NK-92 (cell line): ENCODE results near the gene SLIT1.

ENCODE experiments used
- DNase-seq: peaks from one replicate; lab custom pipeline; 2025; ENCODE audit not compliant: unreplicated experiment; lab: John Stamatoyannopoulos, UW

SLIT1 gene

DNA sequence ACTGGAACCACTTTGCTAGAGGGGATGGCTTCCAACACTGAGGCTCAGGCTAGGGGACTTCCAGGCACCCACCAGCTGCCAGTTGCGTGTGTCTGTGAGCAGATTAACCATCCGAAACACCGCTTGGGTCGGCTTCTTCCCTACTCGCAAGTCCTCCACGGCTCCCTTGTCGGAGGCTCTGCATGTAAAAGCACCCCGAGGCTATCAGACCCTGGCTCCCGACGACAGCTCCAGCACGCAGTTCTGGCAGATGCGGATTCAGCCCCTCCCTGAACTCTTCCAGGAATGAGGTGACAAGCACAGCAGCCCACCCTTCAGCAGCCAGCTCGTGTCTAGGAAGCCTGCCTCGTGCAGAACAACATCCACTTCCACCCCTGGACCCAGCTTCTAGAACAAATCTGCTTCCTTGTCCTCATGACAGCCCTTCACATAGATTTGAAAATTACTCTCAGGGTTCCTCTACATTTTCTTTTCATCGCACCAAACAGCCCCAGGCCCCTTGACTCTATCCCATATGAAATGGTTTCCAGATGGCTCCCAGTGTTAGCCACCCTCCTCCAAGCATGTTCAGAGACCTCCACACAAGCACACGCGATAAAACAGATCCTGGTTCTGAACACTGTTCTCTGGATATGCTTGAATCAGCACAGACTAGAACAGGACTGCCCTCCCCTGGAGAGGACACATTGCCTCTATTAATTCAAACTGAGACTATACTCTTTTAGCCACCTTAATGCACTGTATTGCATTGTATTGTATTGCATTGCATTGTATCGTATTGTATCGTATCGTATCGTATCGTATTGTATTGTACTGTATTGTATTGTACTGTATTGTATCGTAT is 44.6 kb downstream of the SLIT1 start:
- no peak for DNase-seq

DNA sequence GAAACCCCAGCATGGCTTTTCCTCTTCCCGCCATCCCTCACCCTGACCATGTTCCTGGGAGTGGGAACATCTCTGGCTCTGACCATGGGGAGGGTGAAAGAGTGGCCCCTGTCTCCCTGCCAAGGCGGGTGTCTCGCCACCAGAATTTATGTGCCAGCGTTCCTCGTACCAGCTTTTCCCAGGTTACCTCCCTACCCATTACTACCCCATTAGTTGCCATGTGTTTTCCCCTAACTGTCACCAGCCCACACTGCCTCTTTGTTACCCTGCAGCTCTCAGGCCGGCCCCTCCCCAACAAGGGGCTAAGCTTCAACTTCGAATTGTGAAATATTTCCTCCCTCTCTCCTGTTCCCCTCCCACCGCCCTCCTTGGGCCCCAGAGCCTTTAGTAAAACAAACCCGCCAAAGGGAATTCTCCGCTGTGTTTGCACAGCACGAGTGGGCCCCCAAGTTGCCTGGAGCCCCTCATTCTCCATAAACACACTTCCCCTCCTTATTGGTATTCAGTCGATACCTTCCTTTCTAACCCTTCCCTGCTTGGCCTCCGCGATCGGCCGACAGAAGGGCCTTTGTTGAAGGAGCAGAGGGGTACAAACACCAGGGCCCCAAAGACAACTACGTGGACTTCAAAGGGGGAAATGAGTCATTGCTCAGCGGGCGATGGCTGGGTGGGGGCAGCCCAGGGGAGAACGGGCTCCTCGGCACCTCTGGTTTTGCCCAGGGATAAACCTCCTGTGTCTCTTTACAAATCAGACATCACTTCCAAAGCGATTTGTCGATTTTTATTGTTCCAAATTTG is 45.5 kb downstream of the SLIT1 start:
- no peak for DNase-seq

DNA sequence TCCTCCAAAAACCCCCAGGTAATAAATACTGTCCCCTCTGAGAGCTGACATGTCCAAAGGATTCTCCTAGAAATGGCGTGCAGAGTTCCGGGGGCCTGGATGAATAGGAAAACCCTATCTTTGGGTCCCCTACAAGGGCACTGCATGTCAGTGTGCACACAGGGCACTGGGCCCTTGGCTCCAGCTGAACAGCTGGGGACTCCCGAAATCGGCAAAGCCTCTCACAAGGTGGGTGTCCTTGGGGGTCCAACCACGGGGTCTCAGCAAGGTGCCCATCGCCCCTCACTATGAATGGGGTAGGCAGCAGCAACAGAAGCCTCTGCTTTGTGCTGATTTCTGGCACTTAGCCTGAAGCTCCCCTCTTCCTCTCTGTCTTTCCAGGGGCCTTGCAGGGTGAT is 46.1 kb downstream of the SLIT1 start:
- no peak for DNase-seq

DNA sequence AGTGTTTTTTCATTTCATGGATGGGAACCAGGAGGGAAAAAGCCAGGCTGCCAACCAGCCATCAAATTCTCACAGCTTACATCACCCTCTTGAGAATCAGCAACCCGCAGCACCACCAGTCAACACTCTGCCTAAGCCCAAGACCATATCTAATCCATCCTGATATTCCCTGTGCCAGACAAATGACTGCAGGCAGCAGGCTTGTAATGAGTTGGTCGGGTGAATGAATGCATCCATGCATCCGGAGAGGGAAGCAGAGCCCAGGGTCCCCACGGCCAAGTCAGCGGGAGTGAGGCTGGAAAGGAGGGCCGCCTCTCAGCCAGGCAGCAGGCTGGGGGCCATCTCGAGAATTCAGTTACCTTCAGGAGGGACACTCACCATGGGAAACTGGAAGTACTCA is 46.9 kb downstream of the SLIT1 start:
- no peak for DNase-seq

DNA sequence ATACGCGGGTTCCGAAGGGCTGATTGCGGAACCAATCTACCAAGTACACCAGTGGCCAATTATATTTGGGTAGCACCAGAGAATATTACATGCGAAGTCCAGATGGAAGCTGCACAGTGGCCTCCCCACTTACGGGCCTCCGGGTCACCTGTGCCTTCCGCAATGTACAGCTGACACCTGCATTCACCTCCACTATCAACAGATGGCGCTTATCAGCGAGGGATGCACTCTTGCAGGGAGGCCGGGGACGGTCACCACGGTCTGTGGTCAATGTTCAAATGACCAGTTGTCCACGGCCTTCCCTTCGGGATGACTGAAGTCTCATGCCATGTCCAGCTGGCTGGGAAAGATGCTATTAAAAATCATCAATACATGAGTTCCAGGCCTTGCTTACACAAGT is 47.6 kb downstream of the SLIT1 start:
- no peak for DNase-seq

DNA sequence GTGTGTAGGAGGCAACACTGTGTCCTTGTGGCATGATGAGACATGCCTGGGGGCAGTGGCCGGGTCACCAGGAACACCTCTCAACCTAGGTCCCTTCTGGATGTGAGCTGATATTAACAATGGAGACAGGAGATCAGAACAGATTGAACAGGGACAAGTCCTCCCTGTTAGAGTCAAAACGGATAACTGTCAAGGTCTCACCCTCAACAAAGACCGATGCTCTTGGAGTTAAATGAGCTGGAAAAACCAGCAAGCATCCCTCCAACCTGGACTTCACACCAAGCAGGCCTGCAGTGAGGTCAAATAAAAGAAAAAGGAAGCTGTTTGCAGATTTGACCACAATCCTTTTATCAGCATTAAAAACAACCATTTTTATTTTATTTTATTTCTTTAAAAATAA is 49.0 kb downstream of the SLIT1 start:
- DNase-seq = no peak

DNA sequence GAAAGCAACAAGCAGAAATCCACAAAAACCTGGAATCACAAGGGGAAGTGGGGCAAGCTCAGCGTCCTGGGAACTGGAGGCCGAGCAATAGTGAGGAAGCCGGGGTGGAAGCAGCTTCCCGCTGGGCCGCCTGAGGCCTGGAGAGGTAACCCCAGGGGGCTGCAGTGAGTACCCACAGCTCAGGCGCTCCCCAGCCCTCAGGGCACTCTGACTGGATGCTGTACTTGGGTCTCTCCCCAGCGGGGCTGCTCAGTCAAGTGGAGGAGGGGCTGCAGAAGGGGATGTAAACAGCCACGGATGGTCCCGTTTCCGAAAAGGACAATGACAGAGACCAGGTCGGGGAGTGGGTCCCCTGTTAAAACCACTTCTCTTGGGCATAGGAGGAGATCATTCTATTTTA is 50.3 kb downstream of the SLIT1 start:
- no peak for DNase-seq

DNA sequence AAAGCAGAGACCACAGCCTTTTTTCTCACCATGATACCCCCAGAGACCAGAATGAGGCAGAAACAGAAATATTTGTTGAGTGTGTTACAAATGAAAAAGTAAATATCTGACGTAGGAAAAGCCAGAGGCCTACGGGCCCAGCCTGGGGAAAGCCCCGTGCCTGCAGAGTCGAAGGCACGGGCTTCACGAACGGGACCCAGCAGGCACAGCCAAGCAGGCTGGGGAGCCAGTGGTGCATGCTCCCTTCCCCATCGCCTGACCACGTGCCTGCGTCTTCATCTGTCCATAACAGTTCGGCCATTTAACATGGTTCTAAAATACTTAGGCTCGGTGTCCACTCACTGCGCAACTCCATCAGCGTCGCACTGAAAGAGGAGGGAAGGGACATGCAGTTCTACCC is 50.8 kb downstream of the SLIT1 start:
- DNase-seq = no peak

DNA sequence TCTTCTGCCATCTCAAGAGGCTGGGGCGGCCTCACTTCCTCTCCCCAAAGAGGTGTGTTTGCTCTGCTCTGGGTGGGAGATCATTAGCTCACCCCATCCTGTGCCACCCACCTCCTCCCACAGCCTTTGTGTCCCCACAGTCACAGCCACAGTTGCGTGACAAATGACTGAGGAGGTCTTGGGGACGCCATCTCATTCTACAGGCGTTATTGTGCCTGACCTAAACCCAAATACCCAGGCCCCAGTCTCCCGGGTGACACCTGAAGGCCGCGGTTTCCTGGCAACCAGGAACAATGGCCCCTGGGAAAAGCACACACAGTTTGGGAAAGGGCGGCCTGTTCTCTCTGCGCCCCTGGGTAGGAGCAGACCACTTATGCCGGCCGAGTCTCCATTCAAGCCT is 51.6 kb downstream of the SLIT1 start:
- DNase-seq = no peak

DNA sequence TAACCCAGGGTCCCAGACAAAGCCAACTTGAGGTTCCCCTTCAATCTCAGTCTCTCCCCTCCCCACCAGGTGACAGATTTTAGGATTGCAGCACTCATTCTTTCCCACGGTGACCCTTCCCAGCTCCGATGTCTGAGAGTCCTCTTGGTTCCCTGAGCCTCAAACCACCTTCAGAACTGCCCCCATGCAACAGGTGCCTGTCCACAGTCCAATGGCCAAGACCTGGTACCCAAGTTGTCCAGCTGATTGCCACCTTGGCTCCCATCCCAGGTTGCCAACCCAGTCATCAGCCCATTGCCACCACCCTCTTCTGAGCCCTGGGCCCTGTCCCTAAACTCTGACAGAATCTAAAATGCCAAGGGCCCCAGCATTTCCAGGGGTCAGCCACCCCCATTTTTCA is 53.5 kb downstream of the SLIT1 start:
- no peak for DNase-seq

DNA sequence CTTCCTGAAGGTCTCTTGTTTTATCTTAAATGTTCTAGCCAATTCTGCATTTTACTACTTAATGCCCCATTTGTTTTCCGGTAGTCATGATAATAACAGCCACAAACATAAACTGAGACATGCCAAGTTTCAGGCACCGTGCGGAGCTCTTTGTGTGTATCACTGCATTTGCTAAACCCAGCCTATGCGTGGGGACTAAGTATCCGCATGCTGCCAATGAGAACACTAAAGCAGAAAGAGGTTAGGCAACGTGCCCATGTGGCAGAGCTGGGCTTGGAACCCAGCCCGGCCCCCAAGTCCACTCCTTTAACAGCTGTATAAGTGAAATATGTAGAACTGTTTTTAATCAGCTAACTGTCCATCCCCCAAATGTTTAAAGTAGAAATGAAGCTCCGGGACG is 54.1 kb downstream of the SLIT1 start:
- DNase-seq = no peak

DNA sequence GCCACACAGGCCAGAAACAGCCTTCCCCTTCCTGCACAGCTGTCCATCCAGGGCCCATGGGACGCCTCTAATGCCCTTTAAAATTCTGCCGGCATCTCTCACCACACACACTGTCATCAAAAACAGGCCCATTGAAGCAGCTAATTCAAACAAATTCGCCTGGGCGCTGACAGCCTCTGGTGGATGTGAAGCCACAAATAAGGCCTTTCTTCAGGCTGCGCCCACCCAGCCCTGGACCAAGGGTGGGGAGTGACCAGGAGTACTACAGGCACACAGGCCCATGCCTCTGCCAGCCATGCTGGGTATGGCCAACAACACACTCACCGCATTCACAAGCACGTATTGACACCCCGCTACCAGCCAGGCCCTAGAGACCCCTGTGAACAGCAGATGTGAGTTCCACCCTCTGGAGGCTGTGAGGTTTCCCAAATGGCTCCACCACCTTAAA is 54.6 kb downstream of the SLIT1 start:
- no peak for DNase-seq

DNA sequence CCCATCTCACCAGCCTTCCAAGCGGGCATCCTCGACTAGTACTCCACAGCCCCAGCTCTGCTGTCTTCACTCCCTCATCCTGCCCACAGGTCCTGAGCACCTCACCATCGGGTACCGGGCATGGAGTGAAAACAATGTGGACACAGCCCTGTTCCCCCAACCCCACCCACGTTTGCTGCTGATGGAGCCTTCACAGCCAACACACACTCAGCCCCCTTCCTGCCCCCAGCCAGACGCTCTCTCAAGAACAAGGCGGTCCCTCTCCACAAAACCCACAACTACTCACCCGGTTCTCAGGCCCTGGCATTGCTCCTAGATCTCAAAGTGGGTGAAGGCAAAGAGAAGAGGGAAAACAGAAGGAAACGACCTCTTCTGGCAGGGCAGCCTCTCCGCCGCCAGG is 56.1 kb downstream of the SLIT1 start:
- no peak for DNase-seq

DNA sequence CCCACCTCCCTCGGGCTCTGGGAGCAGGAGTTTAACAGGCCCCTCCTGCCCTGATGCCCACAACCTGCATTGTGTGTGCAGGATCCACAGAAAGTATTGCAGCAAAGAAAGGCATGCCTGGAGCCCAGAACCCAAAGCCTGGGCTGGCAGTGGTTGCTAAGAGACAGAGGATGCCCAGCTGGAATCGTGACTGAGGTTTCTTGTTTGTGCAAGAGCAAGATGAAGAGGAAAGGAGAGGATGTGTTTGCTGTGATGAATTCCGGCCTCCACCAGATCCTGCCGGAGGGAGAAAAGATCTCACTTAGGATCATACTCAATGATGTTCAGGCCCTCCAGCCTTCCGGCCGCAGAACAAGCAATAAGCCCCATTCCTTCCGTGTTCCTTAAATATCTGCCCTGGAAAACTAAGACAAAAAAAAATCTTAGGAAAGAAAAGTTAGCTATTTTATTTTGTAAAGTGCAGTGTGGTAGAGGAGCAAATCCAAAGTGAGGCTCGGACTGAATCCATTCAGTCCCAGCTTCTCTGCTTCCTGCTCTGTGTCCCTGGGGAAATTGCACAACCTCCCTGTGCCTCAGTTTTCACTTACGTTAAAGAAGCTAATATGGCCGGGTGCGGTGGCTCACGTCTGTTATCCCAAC is 57.1 kb downstream of the SLIT1 start:
- DNase-seq = no peak

DNA sequence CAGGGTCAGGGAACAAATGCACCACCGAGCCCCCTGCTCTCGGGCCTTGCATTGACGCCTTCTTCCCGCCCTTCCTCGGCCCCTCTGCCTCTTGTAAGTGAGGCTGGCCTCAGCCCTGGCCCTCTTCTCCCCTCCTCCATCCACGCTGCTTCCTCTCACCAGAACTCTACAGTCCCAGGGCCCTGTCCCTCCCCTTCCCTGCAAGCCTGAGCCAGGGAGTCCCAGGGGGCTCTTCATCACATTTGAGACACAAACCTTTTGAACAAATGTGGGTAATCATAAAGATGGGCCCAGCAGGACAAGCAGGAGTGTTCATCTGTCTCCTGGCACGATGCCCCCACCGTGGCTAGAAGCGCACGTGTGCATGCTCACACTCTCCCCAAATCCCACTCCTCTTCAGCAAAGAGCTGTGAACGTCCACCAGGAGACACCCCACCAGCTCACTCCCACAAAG is 57.7 kb downstream of the SLIT1 start:
- DNase-seq = no peak

DNA sequence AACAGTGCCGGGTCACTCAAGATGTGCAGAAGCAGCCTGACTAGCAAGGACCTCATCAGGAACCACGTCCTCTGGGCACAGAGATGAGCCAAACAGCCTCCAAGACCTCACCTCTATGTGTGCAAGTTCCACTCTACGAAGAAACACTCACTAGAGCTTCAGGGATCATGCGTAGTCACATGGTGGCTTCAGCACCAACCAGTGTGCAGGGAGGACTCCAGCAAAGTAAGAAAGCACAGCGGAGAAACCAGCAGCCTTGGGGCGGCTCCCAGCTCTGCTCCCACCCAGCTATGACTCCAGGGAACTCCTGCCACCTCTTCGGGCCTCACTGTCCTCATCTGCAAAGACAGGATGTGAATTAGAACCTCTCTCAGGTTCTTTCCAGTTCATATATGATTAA is 58.2 kb downstream of the SLIT1 start:
- no peak for DNase-seq

DNA sequence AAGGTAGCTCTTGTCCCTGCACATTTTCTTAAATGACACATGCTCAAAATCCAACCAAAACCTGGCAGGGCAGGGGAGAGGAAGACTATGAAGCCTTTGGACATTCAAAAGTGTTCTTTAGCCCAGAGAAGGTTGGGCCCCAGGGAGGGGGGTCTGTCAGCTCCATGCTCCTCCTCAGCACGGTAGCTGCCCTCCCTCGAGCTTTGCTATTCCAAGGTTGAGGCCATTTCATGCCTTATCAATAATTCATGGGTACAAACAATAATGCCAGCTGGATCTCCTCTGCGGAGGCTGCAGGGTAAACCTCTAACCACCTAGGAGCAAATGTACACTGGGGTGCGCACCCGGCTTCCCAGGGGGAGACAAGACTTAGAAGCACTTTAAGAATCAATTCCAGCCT is 61.5 kb downstream of the SLIT1 start:
- no peak for DNase-seq

DNA sequence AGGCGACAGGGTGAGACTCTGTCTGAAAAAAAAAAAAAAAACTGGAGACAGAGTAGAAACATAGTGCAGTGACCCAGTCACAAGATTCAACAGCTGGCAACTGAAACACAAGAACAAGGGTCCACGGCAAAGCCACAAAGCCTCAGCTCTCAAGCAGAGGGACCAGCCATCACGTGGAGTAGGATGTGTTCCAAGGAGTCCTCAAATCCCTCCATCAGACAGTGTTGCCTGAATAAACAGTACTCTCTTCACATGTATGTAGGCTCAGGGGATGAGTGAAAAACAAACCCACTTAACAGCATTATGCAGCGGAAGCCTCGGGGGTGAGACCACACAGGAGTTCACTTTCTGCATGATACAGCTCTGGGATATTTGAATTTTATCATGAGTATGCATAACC is 62.0 kb downstream of the SLIT1 start:
- no peak for DNase-seq

DNA sequence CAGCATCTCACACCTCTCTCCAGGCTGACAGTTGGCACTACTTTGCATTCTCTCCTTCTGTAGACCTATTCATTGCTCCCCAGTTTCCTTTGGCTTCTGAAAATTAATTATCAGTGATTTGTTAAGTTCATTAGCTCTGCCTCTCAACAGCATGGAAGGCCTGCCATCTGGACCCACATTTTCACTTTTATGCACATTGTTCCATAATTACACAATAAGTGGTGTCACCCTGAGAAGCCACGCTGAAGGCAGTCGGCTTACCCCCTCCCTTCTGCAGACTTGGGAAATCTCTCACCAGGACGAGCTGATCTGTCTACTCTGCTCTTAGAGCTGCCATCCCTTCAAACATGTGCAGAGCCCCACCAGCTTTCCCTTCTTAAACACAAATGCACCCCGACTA is 64.7 kb downstream of the SLIT1 start:
- DNase-seq = no peak

DNA sequence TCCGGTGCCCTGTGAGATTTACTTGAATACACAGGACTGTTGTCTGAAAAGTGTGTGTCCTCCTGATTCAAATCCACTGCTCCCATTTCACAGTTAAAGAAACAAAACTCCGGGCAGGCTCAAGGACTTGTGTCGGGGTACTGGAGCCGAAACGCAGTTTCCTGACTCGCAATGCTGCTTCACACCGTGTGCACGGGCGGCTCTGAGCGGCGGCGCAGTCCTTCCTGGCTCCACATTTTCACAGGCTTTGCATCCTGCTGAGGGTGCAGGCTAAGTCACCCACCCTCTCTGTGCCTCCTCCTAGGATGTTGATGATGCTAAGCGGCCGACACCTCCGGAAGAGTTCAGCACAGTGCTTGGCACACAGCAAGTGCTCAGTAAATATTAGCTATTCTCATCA is 65.4 kb downstream of the SLIT1 start:
- DNase-seq = no peak

DNA sequence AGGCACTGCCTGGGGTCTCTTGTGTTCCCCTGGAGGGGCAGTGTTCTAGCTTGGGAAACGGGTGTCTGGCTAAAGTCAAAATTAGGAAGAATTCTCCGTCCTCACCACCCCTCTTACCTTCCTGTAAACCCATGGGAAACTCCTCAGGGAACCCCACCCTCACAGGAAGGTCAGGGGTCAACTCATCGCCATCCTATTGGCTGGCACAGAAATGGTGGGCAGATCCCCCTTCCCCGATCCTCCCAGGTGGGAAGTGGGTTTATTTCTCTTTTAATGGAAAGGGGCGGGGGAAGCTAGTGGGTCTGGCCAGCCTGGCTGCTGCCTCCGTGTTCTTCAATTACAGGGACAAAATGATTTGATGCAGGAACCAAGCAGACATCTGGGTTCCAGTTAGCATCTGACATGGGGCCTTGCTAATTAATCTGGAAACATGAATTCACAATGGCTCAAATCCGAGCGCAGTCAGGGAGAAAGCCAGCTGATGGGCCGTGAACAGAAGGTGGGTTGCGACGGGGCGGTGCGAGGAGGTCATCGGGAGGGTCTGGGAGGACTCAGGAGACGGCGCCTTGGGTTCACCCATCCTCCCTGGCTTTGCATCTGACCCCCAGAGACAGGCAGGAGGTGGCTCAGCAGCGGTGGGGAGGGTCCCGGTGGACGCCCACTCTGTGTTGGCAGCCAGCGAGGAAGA is 66.6 kb downstream of the SLIT1 start:
- no peak for DNase-seq
